SK-N-SH (cell line): ENCODE measurements around the gene RPL3. TPM values are rescaled to one million over a fixed set of nuclear protein-coding genes. Genes with fewer than 3 reads are reported as not detected.

Experiments used
- CTCF ChIA-PET: fragments of 300-600, 350-600 bp; formaldehyde crosslinking; extraction: SDS; loops from one replicate; lab custom pipeline; 2021; lab: Yijun Ruan, JAX
- POLR2A ChIA-PET: fragments of 350-600 bp; sonication (Branson Sonifier 250); formaldehyde crosslinking; extraction: SDS; loops from one replicate; lab custom pipeline; 2020; ENCODE audit warnings: antibody characterized with exemption, inconsistent platforms; lab: Yijun Ruan, JAX
- DNase-seq: peaks from one replicate; pipeline ENCODE4 v3.0.0; 2012
- H2AFZ ChIP-seq: fragments of 200-600 bp; sonication (generic); 2 replicates; pipeline ENCODE4 v1.8.1; 2016; ENCODE audit warnings: antibody characterized with exemption, mild to moderate bottlenecking, low read depth
- H3F3A ChIP-seq: fragments of 200-600 bp; sonication (generic); replicated peaks from 2 replicates; pipeline ENCODE3; 2016; ENCODE audit warnings: antibody characterized with exemption, mild to moderate bottlenecking; ENCODE audit not compliant: insufficient read depth
- H3K27ac ChIP-seq, 2 experiments: fragments of 200-500 bp in 1 of 2; fragments of 200-600 bp in 1 of 2; sonication (Bioruptor generic) in 1 of 2; sonication (generic), shearing (Covaris generic) in 1 of 2; 2 replicates each; pipeline versions ENCODE4 v1.5.1 to v1.6.1; 2014 to 2016; ENCODE audit warnings: low read depth in 2 of 2, inconsistent platforms in 1 of 2, low read length in 1 of 2, mild to moderate bottlenecking in 1 of 2, mixed read lengths in 1 of 2
- H3K27me3 ChIP-seq: fragments of 200-600 bp; sonication (generic), shearing (Covaris generic); 2 replicates; pipeline ENCODE4 v1.6.1; 2016; ENCODE audit warnings: mixed run types; ENCODE audit not compliant: insufficient read depth
- H3K36me3 ChIP-seq, 2 experiments: fragments of 200-500 bp in 1 of 2; fragments of 200-600 bp in 1 of 2; sonication (Bioruptor generic) in 1 of 2; sonication (generic) in 1 of 2; replicated peaks in 1 of 2; 2 replicates each; pipeline versions ENCODE3 to v1.5.1; 2014 to 2016; ENCODE audit warnings: low read length in 1 of 2, mild to moderate bottlenecking in 1 of 2; ENCODE audit not compliant: insufficient read depth in 2 of 2, control insufficient read depth in 1 of 2
- H3K4me1 ChIP-seq, 2 experiments: fragments of 200-500 bp in 1 of 2; fragments of 200-600 bp in 1 of 2; sonication (Bioruptor generic) in 1 of 2; sonication (generic), shearing (Covaris generic) in 1 of 2; 2 replicates each; pipeline versions ENCODE4 v1.5.1 to v1.6.1; 2014 to 2016; ENCODE audit warnings: low read depth in 1 of 2, low read length in 1 of 2, mixed run types in 1 of 2; ENCODE audit not compliant: insufficient read depth in 2 of 2, control insufficient read depth in 1 of 2
- H3K4me2 ChIP-seq: fragments of 200-600 bp; sonication (generic), shearing (Covaris generic); 2 replicates; pipeline ENCODE4 v1.6.1; 2017; ENCODE audit warnings: mixed run types
- H3K4me3 ChIP-seq, 2 experiments: fragments of 200-500 bp in 1 of 2; fragments of 200-600 bp in 1 of 2; sonication (Bioruptor generic) in 1 of 2; sonication (generic), shearing (Covaris generic) in 1 of 2; 2 replicates each; pipeline versions ENCODE4 v1.5.1 to v1.8.1; 2014 to 2016; ENCODE audit warnings: low read depth in 2 of 2, inconsistent platforms in 1 of 2, low read length in 1 of 2, mild to moderate bottlenecking in 1 of 2, mixed read lengths in 1 of 2, moderate library complexity in 1 of 2
- H3K79me2 ChIP-seq: fragments of 200-600 bp; sonication (generic); 2 replicates; pipeline ENCODE4 v1.8.1; 2017; ENCODE audit warnings: mild to moderate bottlenecking; ENCODE audit not compliant: insufficient read depth
- H3K9ac ChIP-seq: fragments of 200-600 bp; sonication (generic); 2 replicates; pipeline ENCODE4 v1.6.1; 2017; ENCODE audit warnings: mixed run types
- H3K9me2 ChIP-seq: fragments of 200-600 bp; sonication (generic); 2 replicates; pipeline ENCODE4 v1.6.1; 2017; ENCODE audit warnings: mixed run types
- H3K9me3 ChIP-seq: fragments of 200-600 bp; sonication (generic); 2 replicates; pipeline ENCODE4 v1.6.1; 2017; ENCODE audit warnings: mixed run types, mild to moderate bottlenecking, moderate library complexity
- H4K20me1 ChIP-seq: fragments of 200-600 bp; sonication (generic); 2 replicates; pipeline ENCODE4 v1.6.1; 2017; ENCODE audit warnings: mild to moderate bottlenecking, mixed run types; ENCODE audit not compliant: insufficient read depth
- CTCF ChIP-seq: fragments of 200-600 bp; sonication (generic); IDR thresholded peaks from 2 replicates; pipeline ENCODE4 v1.6.1; 2017; ENCODE audit warnings: antibody characterized with exemption, mild to moderate bottlenecking, moderate library complexity
- EP300 ChIP-seq, 2 experiments: IDR thresholded peaks; 2 replicates each; pipeline versions ENCODE4 v1.4.0 to v1.6.1; 2012; ENCODE audit warnings: borderline replicate concordance in 1 of 2, low read depth in 1 of 2, low read length in 1 of 2
- FOSL2 ChIP-seq: IDR thresholded peaks from 2 replicates; pipeline ENCODE4 v1.4.0; 2012; ENCODE audit warnings: low read depth, mild to moderate bottlenecking, moderate library complexity, borderline replicate concordance
- FOXM1 ChIP-seq: IDR thresholded peaks from 2 replicates; pipeline ENCODE4 v1.4.0; 2012; ENCODE audit warnings: low read depth, mild to moderate bottlenecking
- GATA2 ChIP-seq: sonication (generic); formaldehyde crosslinking; IDR thresholded peaks from 2 replicates; pipeline ENCODE4 v1.5.0; 2020; ENCODE audit warnings: mild to moderate bottlenecking, missing genetic modification reagents
- JUND ChIP-seq: IDR thresholded peaks from 2 replicates; pipeline ENCODE4 v1.4.0; 2012
- MAX ChIP-seq: IDR thresholded peaks from 2 replicates; pipeline ENCODE4 v1.4.0; 2012; ENCODE audit warnings: low read depth
- RAD21 ChIP-seq: IDR thresholded peaks from 2 replicates; pipeline ENCODE4 v1.6.1; 2012; ENCODE audit warnings: mild to moderate bottlenecking, low read length
- RCOR1 ChIP-seq: fragments of 150-350 bp; IDR thresholded peaks from 2 replicates; pipeline ENCODE4 v1.6.1; 2017; ENCODE audit warnings: antibody characterized with exemption, low read length
- REST ChIP-seq: IDR thresholded peaks from 2 replicates; pipeline ENCODE4 v1.6.1; 2012; ENCODE audit warnings: mild to moderate bottlenecking, low read depth, low read length, moderate library complexity
- TAF1 ChIP-seq: IDR thresholded peaks from 2 replicates; pipeline ENCODE4 v1.6.1; 2012; ENCODE audit warnings: low read depth, mild to moderate bottlenecking, low read length, moderate library complexity, borderline replicate concordance
- TCF12 ChIP-seq: IDR thresholded peaks from 2 replicates; pipeline ENCODE4 v1.4.0; 2012
- USF1 ChIP-seq: IDR thresholded peaks from 2 replicates; pipeline ENCODE4 v1.4.0; 2012; ENCODE audit warnings: low read depth, borderline replicate concordance
- ZBTB33 ChIP-seq: IDR thresholded peaks from 2 replicates; pipeline ENCODE4 v1.4.0; 2012; ENCODE audit warnings: low read depth, borderline replicate concordance
- WGBS: methylation state at CpG from one replicate; pipeline ENCODE4 v1.1.6; 2017; ENCODE audit warnings: low lambda C conversion rate; 5-methylcytosine and 5-hydroxymethylcytosine counted together
- polyA plus RNA-seq, 3 experiments: library from polyadenylated mRNA; depleted of rRNA; stranded (reverse); fragments of >200 nt; gene quantifications; 2 replicates each; pipeline ENCODE4 v1.2.3, GENCODE V29; 2012

The RPL3 gene
- polyA plus RNA-seq, 1 of the 3 experiments (the other 2 are of a cell fraction), result 4,976 TPM

- TF ChIP-seq REST (peak; percentile 74; the same call in 1 of the 2 replicates), EP300 (IDR thresholded peaks at IDR 0.05; ENCODE audit: borderline replicate concordance in 1 of 2, low read depth in 1 of 2, low read length in 1 of 2) (peak in 1 of 2 experiments; percentile 47; a peak in 1 of 4 replicates), TAF1 (no peak), FOXM1 (no peak)
Observed at GRCh38 chr22:39308614-39309363, 10.6 kb downstream of the RPL3 start (continued).

GRCh38 chr22:39306456-39307361 lies 12.7 kb downstream of the RPL3 start:
- no peaks in the 10 kb centered on the region for H3K27me3 ChIP-seq
- no peaks in the 10 kb centered on the region for H3K9me3 ChIP-seq
- 60% methylated on average over 2 of the region's 14 CpGs for WGBS
- DNase-seq, result peak; percentile 51
- POLR2A ChIA-PET, result no interaction called here
- peaks cover 0 to 2% of the 10 kb centered on the region in 2 experiments for H3K36me3 ChIP-seq
- H2AFZ ChIP-seq, result no peak overlapping the region
- no peaks in the 10 kb centered on the region for H3K9me2 ChIP-seq
- H3K4me2 ChIP-seq, result no peak overlapping the region
- no peaks in the 10 kb centered on the region; a peak in 2 of 4 replicates for H3K4me1 ChIP-seq
- peaks cover 2% of the 10 kb centered on the region for H4K20me1 ChIP-seq
- H3K9ac ChIP-seq, result no peak overlapping the region
- H3K4me3 ChIP-seq, result no peak overlapping the region
- no peaks in the 10 kb centered on the region for H3K79me2 ChIP-seq
- H3K27ac ChIP-seq, result no peak overlapping the region
- peaks cover 6% of the 10 kb centered on the region for H3F3A ChIP-seq
- CTCF ChIA-PET, result interaction anchor here (0.6 to 2.0 kb wide), 5 partner anchors 9 to 171 kb away, joined by 3 to 6 read pairs (median 5); no protein-coding TSS in a partner anchor
- TF ChIP-seq TCF12 (no peak), GATA2 (no peak), REST (no peak), ZBTB33 (no peak), RCOR1 (no peak), FOSL2 (no peak), EP300 (IDR thresholded peaks at IDR 0.05; ENCODE audit: borderline replicate concordance in 1 of 2, low read depth in 1 of 2, low read length in 1 of 2) (no peak), CTCF (peak; percentile 28), MAX (no peak), JUND (no peak), USF1 (no peak), RAD21 (peak; percentile 35)
